Stomach (tissue), 9 donors: ENCODE results near the gene SMURF1. TPM values are rescaled to one million over a fixed set of nuclear protein-coding genes. Genes with fewer than 3 reads are reported as not detected.

ENCODE experiments used
- DNase-seq, 2 donors: peaks; one replicate each; pipeline versions ENCODE4 v3.0.0 to v3.0.0-alpha.2; 2013 to 2019
- H3K27ac ChIP-seq, 5 donors: fragments of 200-600 bp in 4 of 5; sonication (generic) in 4 of 5; one replicate each; pipeline ENCODE4 v1.5.1; 2013 to 2019; ENCODE audit warnings: mild to moderate bottlenecking in 1 of 5, moderate library complexity in 1 of 5
- H3K27me3 ChIP-seq, 3 donors: fragments of 200-600 bp; sonication (generic); one replicate each; pipeline ENCODE4 v1.5.1; 2017 to 2019; ENCODE audit warnings: mixed run types in 1 of 3
- H3K36me3 ChIP-seq, 4 donors: fragments of 200-600 bp; sonication (generic); 1 replicate in 3 of 4; 2 replicates in 1 of 4; pipeline ENCODE4 v1.5.1; 2016 to 2019
- H3K4me1 ChIP-seq, 4 donors: fragments of 200-600 bp; sonication (generic); one replicate each; pipeline ENCODE4 v1.5.1; 2016 to 2019
- H3K4me3 ChIP-seq, 4 donors: fragments of 200-600 bp; sonication (generic) in 3 of 4; one replicate each; pipeline ENCODE4 v1.5.1; 2016 to 2019; ENCODE audit warnings: mild to moderate bottlenecking in 1 of 4
- H3K9me3 ChIP-seq, 4 donors: fragments of 200-600 bp; sonication (generic); one replicate each; pipeline ENCODE4 v1.5.1; 2016 to 2019
- CTCF ChIP-seq, 7 experiments: fragments of 450-650 bp in 4 of 7; fragments of 200-600 bp in 3 of 7; sonication (generic) in 3 of 7; IDR thresholded peaks; one replicate each; pipeline ENCODE4 v1.5.1; 2016 to 2019; ENCODE audit warnings: antibody characterized with exemption in 7 of 7, control low read depth in 2 of 7, mild to moderate bottlenecking in 1 of 7
- EP300 ChIP-seq: sonication (generic); formaldehyde crosslinking; IDR thresholded peaks from one replicate; pipeline ENCODE4 v1.6.1; 2017; ENCODE audit warnings: antibody characterized with exemption
- POLR2A ChIP-seq, 4 donors: fragments of 450-650 bp; IDR thresholded peaks; one replicate each; pipeline ENCODE4 v1.6.1; 2016; ENCODE audit warnings: antibody characterized with exemption in 4 of 4, control low read depth in 2 of 4, mild to moderate bottlenecking in 1 of 4, moderate library complexity in 1 of 4
- POLR2AphosphoS5 ChIP-seq, 3 donors: sonication (generic); formaldehyde crosslinking; IDR thresholded peaks; one replicate each; pipeline ENCODE4 v1.6.1; 2016; ENCODE audit warnings: antibody characterized with exemption in 3 of 3
- WGBS, 5 donors: extraction: QIAGEN DNeasy Blood & Tissue Kit in 3 of 5; methylation state at CpG; one replicate each; pipeline versions ENCODE4 v1.1.5 to v1.1.7; 2013 to 2018; 5-methylcytosine and 5-hydroxymethylcytosine counted together
- intact Hi-C: fragments of 100-400 bp; cut with DNase I; formaldehyde crosslinking; loops from one replicate; pipeline ENCODE4 v1.15.1; 2023; ENCODE audit warnings: low total_unique reads
- polyA plus RNA-seq, 3 donors: library from polyadenylated mRNA; stranded (reverse); fragments of 200-250 nt; gene quantifications; one replicate each; pipeline ENCODE4 v1.2.3, GENCODE V29; 2013
- total RNA-seq, 5 donors: library from RNA; depleted of rRNA; stranded (reverse); fragments of >200 nt; gene quantifications; one replicate each; pipeline versions ENCODE4 v1.1.0 to v1.2.3, GENCODE V29; 2014 to 2016
- donor health status: healthy with polysubstance abuse.
- donor health status: Bipolar disorder and iron deficiency.
- donor health status: healthy.

Gene SMURF1
- total and polyA plus RNA-seq, 8 donors, result 8.0 to 46.8 (median 31.8) TPM

GRCh38 chr7:98998821-98999725 lies 144.8 kb downstream of the SMURF1 start:
- Histone ChIP-seq H3K27me3 (no peaks in the 10 kb centered on the region), H3K4me1 (no peaks in the 10 kb centered on the region), H3K27ac (no peak overlapping the region), H3K36me3 (peaks cover 47 to 100% (median 98%) of the 10 kb centered on the region in 4 donors), H3K4me3 (no peak overlapping the region), H3K9me3 (no peaks in the 10 kb centered on the region)
- DNase-seq, result no peak
- intact Hi-C loops, result no loop called here
- WGBS, 5 donors, result 75 to 83% (median 79%) methylated on average over 7 to 10 of the region's 10 CpGs
- TF ChIP-seq EP300 (no peak), CTCF (IDR thresholded peaks at IDR 0.05) (no peak), POLR2A (IDR thresholded peaks at IDR 0.05) (no peak), POLR2AphosphoS5 (IDR thresholded peaks at IDR 0.05) (no peak)

- Histone ChIP-seq H3K9me3 (no peaks in the 10 kb centered on the region), H3K4me3 (no peak overlapping the region), H3K36me3 (peaks cover 57 to 100% (median 98%) of the 10 kb centered on the region in 4 donors), H3K27me3 (no peaks in the 10 kb centered on the region), H3K27ac (no peak overlapping the region), H3K4me1 (no peaks in the 10 kb centered on the region)
- TF ChIP-seq POLR2AphosphoS5 (IDR thresholded peaks at IDR 0.05) (no peak), EP300 (no peak), POLR2A (IDR thresholded peaks at IDR 0.05) (no peak), CTCF (IDR thresholded peaks at IDR 0.05) (no peak)
- WGBS, 5 donors, result 67 to 88% (median 83%) methylated on average over 3 of the region's 3 CpGs
- no peak for DNase-seq
- intact Hi-C loops, result no loop called here
Measured at GRCh38 chr7:98997846-98998245, 146.1 kb downstream of the SMURF1 start.

GRCh38 chr7:98996150-98996552 lies 147.8 kb downstream of the SMURF1 start:
- Histone ChIP-seq H3K4me1 (no peaks in the 10 kb centered on the region), H3K27me3 (no peaks in the 10 kb centered on the region), H3K27ac (no peak overlapping the region), H3K9me3 (no peaks in the 10 kb centered on the region), H3K36me3 (peaks cover 73 to 100% (median 98%) of the 10 kb centered on the region in 4 donors), H3K4me3 (no peak overlapping the region)
- 91 to 93% (median 93%) methylated on average over 15 of the region's 15 CpGs for WGBS, 5 donors
- DNase-seq, result no peak
- intact Hi-C loops, result no loop called here
- TF ChIP-seq POLR2AphosphoS5 (IDR thresholded peaks at IDR 0.05) (no peak), EP300 (no peak), POLR2A (IDR thresholded peaks at IDR 0.05) (no peak), CTCF (IDR thresholded peaks at IDR 0.05) (no peak)

- Histone ChIP-seq H3K9me3 (no peaks in the 10 kb centered on the region), H3K36me3 (peaks cover 78 to 100% (median 98%) of the 10 kb centered on the region in 4 donors)
Measured at GRCh38 chr7:98995523-98996149, 148.3 kb downstream of the SMURF1 start.

More at GRCh38 chr7:98995523-98996149, 148.3 kb downstream of the SMURF1 start:
- H3K27ac ChIP-seq, result no peak overlapping the region
- H3K27me3 ChIP-seq, result no peaks in the 10 kb centered on the region
- WGBS, 5 donors, result 96 to 98% (median 97%) methylated on average over 16 of the region's 16 CpGs
- H3K4me3 ChIP-seq, result no peak overlapping the region
- H3K4me1 ChIP-seq, result no peaks in the 10 kb centered on the region
- DNase-seq, result no peak
- intact Hi-C loops, result no loop called here
- TF ChIP-seq POLR2AphosphoS5 (IDR thresholded peaks at IDR 0.05) (no peak), EP300 (no peak), POLR2A (IDR thresholded peaks at IDR 0.05) (no peak), CTCF (IDR thresholded peaks at IDR 0.05) (no peak)
